AG09309 (cell line): Measurements from ENCODE around the gene VAMP2.

Experiments used
- DNase-seq: peaks from one replicate; pipeline ENCODE4 v3.0.0-alpha.2; 2010; ENCODE audit warnings: low read depth
- H3K4me3 ChIP-seq: 2 replicates; pipeline ENCODE4 v1.5.1; 2011; ENCODE audit warnings: mild to moderate bottlenecking, low read depth, low read length, moderate library complexity; ENCODE audit not compliant: control insufficient read depth
- CTCF ChIP-seq: IDR thresholded peaks from 2 replicates; pipeline ENCODE4 v1.5.1; 2011; ENCODE audit warnings: mild to moderate bottlenecking, low read depth, low read length, inconsistent platforms; ENCODE audit not compliant: insufficient read depth, control insufficient read depth; ENCODE audit errors: missing control alignments

The VAMP2 gene

GRCh38 chr17:8118769-8119580, 43.8 kb downstream of the VAMP2 start:
- DNase-seq: no peak
- TF ChIP-seq CTCF: peak; percentile 96

GRCh38 chr17:8117980-8118768, 44.6 kb downstream of the VAMP2 start, which contains the start of gene ALOXE3:
Gene ALOXE3 (minus strand): TSS chr17:8118514. CDS start chr17:8117990, 524 bp downstream.
- H3K4me3 ChIP-seq: peak within 1 kb of the TSS; percentile 55
- no peak for TF ChIP-seq CTCF
- DNase-seq: no peak

More at GRCh38 chr17:8118769-8119580, 43.8 kb downstream of the VAMP2 start:
- H3K4me3 ChIP-seq: peak overlapping the region; percentile 55

GRCh38 chr17:8117367-8117979, 45.3 kb downstream of the VAMP2 start:
- DNase-seq: no peak
- H3K4me3 ChIP-seq: peak overlapping the region; percentile 55

GRCh38 chr17:8116776-8117175, 46.0 kb downstream of the VAMP2 start:
- DNase-seq: no peak
- no peak for TF ChIP-seq CTCF
- H3K4me3 ChIP-seq: no peak overlapping the region

More at GRCh38 chr17:8117367-8117979, 45.3 kb downstream of the VAMP2 start:
- no peak for TF ChIP-seq CTCF

GRCh38 chr17:8110907-8111306, 51.8 kb downstream of the VAMP2 start:
- DNase-seq: no peak
- TF ChIP-seq CTCF: no peak
- no peak overlapping the region for H3K4me3 ChIP-seq

- H3K4me3 ChIP-seq: no peak overlapping the region
- no peak for DNase-seq
- TF ChIP-seq CTCF: no peak
Measured at GRCh38 chr17:8110456-8110804, 52.3 kb downstream of the VAMP2 start.
